Measurements from ENCODE around the gene AP2A2.

DNA sequence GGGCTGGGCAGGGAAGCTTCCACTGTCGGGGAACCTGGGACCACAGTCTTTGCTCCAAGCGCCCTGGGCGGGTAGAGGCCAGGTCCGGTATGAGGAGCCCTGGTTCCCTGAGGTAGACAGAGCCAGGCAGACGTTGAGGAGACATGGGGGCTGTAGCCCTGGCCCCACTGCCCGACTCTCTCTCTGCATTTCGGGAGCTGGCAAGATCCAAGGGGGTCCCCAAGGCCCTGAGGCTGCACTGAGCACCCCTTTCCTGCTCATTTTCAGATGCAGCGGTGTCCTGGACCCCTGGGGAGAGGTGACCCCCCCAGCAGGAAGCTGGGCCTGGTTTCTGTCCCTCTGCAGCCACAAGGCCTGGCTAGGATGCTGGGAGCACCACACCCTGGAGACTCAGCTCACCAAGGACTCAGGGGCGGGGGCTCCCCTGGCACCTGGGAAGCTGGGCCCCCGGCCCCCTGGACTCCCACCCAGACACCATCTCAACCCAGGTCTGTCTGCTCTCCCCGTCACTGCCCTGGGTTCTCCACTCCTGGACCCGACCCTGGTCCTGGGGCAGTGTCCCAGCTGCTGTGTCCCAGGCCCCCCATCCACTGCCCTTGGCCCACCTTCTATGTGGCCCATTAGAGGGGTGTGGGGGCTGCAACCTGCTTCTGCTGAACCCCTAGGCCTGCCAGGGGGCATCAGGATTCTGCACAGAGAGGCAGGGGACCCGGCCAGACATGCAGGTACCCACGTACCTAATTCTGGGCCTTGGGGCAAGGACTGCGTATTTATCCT lies 125.9 kb downstream of the AP2A2 start:
- TF ChIP-seq, protein P1, sequence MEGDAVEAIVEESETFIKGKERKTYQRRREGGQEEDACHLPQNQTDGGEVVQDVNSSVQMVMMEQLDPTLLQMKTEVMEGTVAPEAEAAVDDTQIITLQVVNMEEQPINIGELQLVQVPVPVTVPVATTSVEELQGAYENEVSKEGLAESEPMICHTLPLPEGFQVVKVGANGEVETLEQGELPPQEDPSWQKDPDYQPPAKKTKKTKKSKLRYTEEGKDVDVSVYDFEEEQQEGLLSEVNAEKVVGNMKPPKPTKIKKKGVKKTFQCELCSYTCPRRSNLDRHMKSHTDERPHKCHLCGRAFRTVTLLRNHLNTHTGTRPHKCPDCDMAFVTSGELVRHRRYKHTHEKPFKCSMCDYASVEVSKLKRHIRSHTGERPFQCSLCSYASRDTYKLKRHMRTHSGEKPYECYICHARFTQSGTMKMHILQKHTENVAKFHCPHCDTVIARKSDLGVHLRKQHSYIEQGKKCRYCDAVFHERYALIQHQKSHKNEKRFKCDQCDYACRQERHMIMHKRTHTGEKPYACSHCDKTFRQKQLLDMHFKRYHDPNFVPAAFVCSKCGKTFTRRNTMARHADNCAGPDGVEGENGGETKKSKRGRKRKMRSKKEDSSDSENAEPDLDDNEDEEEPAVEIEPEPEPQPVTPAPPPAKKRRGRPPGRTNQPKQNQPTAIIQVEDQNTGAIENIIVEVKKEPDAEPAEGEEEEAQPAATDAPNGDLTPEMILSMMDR (conservative IDR thresholded peaks at IDR 0.05; ENCODE audit: low read depth, low read length): no peak
- TF ChIP-seq MAFK (IDR thresholded peaks at IDR 0.05; ENCODE audit: low read depth, low read length) (no peak), POLR2A (IDR thresholded peaks at IDR 0.05; ENCODE audit: low read depth, low read length) (no peak), NFE2L2 (IDR thresholded peaks at IDR 0.05; ENCODE audit: low read depth, low read length) (no peak), MAZ (IDR thresholded peaks at IDR 0.05; ENCODE audit: borderline replicate concordance, low read depth, low read length) (no peak), RAD21 (IDR thresholded peaks at IDR 0.05; ENCODE audit: low read length) (no peak), RFX5 (IDR thresholded peaks at IDR 0.05; ENCODE audit: low read depth, low read length) (no peak)
- TF ChIP-seq, protein P2, sequence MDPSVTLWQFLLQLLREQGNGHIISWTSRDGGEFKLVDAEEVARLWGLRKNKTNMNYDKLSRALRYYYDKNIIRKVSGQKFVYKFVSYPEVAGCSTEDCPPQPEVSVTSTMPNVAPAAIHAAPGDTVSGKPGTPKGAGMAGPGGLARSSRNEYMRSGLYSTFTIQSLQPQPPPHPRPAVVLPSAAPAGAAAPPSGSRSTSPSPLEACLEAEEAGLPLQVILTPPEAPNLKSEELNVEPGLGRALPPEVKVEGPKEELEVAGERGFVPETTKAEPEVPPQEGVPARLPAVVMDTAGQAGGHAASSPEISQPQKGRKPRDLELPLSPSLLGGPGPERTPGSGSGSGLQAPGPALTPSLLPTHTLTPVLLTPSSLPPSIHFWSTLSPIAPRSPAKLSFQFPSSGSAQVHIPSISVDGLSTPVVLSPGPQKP (IDR thresholded peaks at IDR 0.05; ENCODE audit: borderline replicate concordance, low read depth, low read length): no peak
- TF ChIP-seq, protein P3, sequence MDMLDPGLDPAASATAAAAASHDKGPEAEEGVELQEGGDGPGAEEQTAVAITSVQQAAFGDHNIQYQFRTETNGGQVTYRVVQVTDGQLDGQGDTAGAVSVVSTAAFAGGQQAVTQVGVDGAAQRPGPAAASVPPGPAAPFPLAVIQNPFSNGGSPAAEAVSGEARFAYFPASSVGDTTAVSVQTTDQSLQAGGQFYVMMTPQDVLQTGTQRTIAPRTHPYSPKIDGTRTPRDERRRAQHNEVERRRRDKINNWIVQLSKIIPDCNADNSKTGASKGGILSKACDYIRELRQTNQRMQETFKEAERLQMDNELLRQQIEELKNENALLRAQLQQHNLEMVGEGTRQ (IDR thresholded peaks at IDR 0.05; ENCODE audit: low read depth, low read length): no peak

Measured in IMR-90 (cell line).